Mammary epithelial cell (primary cell): ENCODE data around the gene CTCF.

Experiments used
- EZH2 ChIP-seq: IDR thresholded peaks from 2 replicates; pipeline ENCODE4 v1.6.1; 2012; ENCODE audit warnings: low read length, inconsistent platforms, borderline replicate concordance
- TF ChIP-seq, protein P1 (sequence below), 2 donors: IDR thresholded peaks in 1 of 2; conservative IDR thresholded peaks in 1 of 2; 2 replicates each; pipeline ENCODE4 v1.5.1; 2011 to 2012; ENCODE audit warnings: inconsistent platforms in 2 of 2, low read length in 2 of 2, mild to moderate bottlenecking in 2 of 2, control low read depth in 1 of 2, low read depth in 1 of 2; ENCODE audit not compliant: insufficient read depth in 1 of 2; ENCODE audit errors: extremely low read depth in 1 of 2

DNA sequence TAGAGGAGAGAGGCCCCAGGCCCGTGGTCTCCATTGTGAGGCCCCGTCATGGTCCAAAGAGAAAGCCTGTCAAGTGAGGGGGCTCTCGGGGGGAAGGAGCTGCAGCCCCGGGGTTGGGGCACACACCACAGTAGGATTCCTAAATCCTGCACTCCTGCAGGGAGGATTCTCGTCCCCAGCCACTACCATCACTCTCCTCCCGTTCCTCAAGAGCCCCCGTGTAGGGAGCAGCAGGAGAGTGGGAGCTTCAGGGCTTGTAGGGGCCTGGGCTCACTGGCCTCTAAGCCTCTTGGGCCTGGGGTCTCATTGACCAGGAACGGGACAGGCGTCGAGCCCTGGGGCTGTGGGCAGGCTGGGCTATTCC lies 105.1 kb downstream of the CTCF start:
- TF ChIP-seq EZH2, result no peak
- TF ChIP-seq, protein P1, sequence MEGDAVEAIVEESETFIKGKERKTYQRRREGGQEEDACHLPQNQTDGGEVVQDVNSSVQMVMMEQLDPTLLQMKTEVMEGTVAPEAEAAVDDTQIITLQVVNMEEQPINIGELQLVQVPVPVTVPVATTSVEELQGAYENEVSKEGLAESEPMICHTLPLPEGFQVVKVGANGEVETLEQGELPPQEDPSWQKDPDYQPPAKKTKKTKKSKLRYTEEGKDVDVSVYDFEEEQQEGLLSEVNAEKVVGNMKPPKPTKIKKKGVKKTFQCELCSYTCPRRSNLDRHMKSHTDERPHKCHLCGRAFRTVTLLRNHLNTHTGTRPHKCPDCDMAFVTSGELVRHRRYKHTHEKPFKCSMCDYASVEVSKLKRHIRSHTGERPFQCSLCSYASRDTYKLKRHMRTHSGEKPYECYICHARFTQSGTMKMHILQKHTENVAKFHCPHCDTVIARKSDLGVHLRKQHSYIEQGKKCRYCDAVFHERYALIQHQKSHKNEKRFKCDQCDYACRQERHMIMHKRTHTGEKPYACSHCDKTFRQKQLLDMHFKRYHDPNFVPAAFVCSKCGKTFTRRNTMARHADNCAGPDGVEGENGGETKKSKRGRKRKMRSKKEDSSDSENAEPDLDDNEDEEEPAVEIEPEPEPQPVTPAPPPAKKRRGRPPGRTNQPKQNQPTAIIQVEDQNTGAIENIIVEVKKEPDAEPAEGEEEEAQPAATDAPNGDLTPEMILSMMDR (conservative IDR thresholded peaks at IDR 0.05 in 1 of 2, IDR thresholded peaks at IDR 0.05 in 1 of 2; ENCODE audit: extremely low read depth in 1 of 2, insufficient read depth in 1 of 2, low read depth in 1 of 2, low read length in 2 of 2), result no peak
